NT2/D1 (cell line): Measurements from ENCODE around the gene HNRNPR.
"Not testable (repeated sequence)": the region's sequence is repeated elsewhere in the genome, so short reads cannot be mapped to it uniquely, and the experiment has no call there.

Experiments
- DNase-seq: peaks from one replicate; pipeline ENCODE4 v3.0.0-alpha.2; 2011; ENCODE audit warnings: low read depth, low spot score
- H3K27me3 ChIP-seq: 2 replicates; pipeline ENCODE4 v1.6.0; 2011; ENCODE audit warnings: mild to moderate bottlenecking; ENCODE audit not compliant: insufficient read length, insufficient read depth
- H3K36me3 ChIP-seq: 2 replicates; pipeline ENCODE4 v1.6.1; 2011; ENCODE audit warnings: mild to moderate bottlenecking, low read length, mixed read lengths; ENCODE audit not compliant: insufficient read depth, insufficient read length
- H3K4me1 ChIP-seq: 2 replicates; pipeline ENCODE4 v1.5.1; 2011; ENCODE audit not compliant: insufficient read depth, insufficient read length
- H3K4me3 ChIP-seq: 2 replicates; pipeline ENCODE4 v1.5.1; 2011; ENCODE audit warnings: low read depth; ENCODE audit not compliant: insufficient read length
- H3K9ac ChIP-seq: 2 replicates; pipeline ENCODE4 v1.6.0; 2011; ENCODE audit warnings: low read depth; ENCODE audit not compliant: insufficient read length
- H3K9me3 ChIP-seq: 2 replicates; pipeline ENCODE4 v1.5.1; 2011; ENCODE audit warnings: mild to moderate bottlenecking, low read length; ENCODE audit not compliant: insufficient read depth
- SUZ12 ChIP-seq: IDR thresholded peaks from 2 replicates; pipeline ENCODE4 v1.6.1; 2011; ENCODE audit not compliant: insufficient read length, insufficient read depth; ENCODE audit errors: extremely low read depth
- YY1 ChIP-seq: IDR thresholded peaks from 2 replicates; pipeline ENCODE4 v1.6.1; 2011; ENCODE audit not compliant: insufficient read length, insufficient read depth
- ZNF274 ChIP-seq: IDR thresholded peaks from 2 replicates; pipeline ENCODE4 v1.6.1; 2011; ENCODE audit warnings: mild to moderate bottlenecking, low read depth, low read length

The HNRNPR gene

GRCh38 chr1:23339632-23340031 lies 4.5 kb downstream of the HNRNPR start:
- Histone ChIP-seq H3K4me1 (no peaks in the 10 kb centered on the region), H3K9me3 (no peaks in the 10 kb centered on the region), H3K4me3 (no peak overlapping the region), H3K36me3 (peaks cover 43% of the 10 kb centered on the region), H3K9ac (no peak overlapping the region), H3K27me3 (no peaks in the 10 kb centered on the region)
- no peak for DNase-seq
- no peak for TF ChIP-seq SUZ12
- TF ChIP-seq ZNF274 = no peak
- TF ChIP-seq YY1 = no peak

GRCh38 chr1:23337869-23338268 lies 6.2 kb downstream of the HNRNPR start:
- Histone ChIP-seq H3K9me3 (no peaks in the 10 kb centered on the region), H3K9ac (no peak overlapping the region), H3K4me3 (no peak overlapping the region), H3K4me1 (no peaks in the 10 kb centered on the region), H3K36me3 (peaks cover 58% of the 10 kb centered on the region), H3K27me3 (no peaks in the 10 kb centered on the region)
- no peak for DNase-seq
- no peak for TF ChIP-seq ZNF274
- no peak for TF ChIP-seq SUZ12
- no peak for TF ChIP-seq YY1

- no peaks in the 10 kb centered on the region for H3K27me3 ChIP-seq
- H3K4me1 ChIP-seq = no peaks in the 10 kb centered on the region
- TF ChIP-seq SUZ12 = no peak
- no peak for TF ChIP-seq ZNF274
- no peak for TF ChIP-seq YY1
- DNase-seq = no peak
- no peaks in the 10 kb centered on the region for H3K9me3 ChIP-seq
- H3K36me3 ChIP-seq = peaks cover 78% of the 10 kb centered on the region
- H3K9ac ChIP-seq = no peak overlapping the region
- H3K4me3 ChIP-seq = no peak overlapping the region
Measured at GRCh38 chr1:23331713-23332112, 12.4 kb downstream of the HNRNPR start.

GRCh38 chr1:23330846-23331245 lies 13.2 kb downstream of the HNRNPR start:
- no peak for DNase-seq
- Histone ChIP-seq H3K27me3 (no peaks in the 10 kb centered on the region), H3K9me3 (no peaks in the 10 kb centered on the region), H3K36me3 (peaks cover 85% of the 10 kb centered on the region), H3K9ac (no peak overlapping the region), H3K4me3 (no peak overlapping the region), H3K4me1 (no peaks in the 10 kb centered on the region)
- no peak for TF ChIP-seq ZNF274
- no peak for TF ChIP-seq YY1
- no peak for TF ChIP-seq SUZ12

GRCh38 chr1:23325393-23325792 lies 18.7 kb downstream of the HNRNPR start:
- H3K9ac ChIP-seq = no peak overlapping the region
- no peaks in the 10 kb centered on the region for H3K9me3 ChIP-seq
- no peaks in the 10 kb centered on the region for H3K27me3 ChIP-seq
- DNase-seq = no peak
- peaks cover 74% of the 10 kb centered on the region for H3K36me3 ChIP-seq
- no peak for TF ChIP-seq YY1
- no peak for TF ChIP-seq ZNF274
- no peak for TF ChIP-seq SUZ12
- no peaks in the 10 kb centered on the region for H3K4me1 ChIP-seq
- H3K4me3 ChIP-seq = no peak overlapping the region

- Histone ChIP-seq H3K9me3 (no peaks in the 10 kb centered on the region), H3K36me3 (peaks cover 75% of the 10 kb centered on the region), H3K27me3 (no peaks in the 10 kb centered on the region), H3K4me3 (no peak overlapping the region), H3K9ac (no peak overlapping the region), H3K4me1 (no peaks in the 10 kb centered on the region)
- DNase-seq = no peak
- TF ChIP-seq SUZ12 (no peak), ZNF274 (no peak), YY1 (no peak)
Measured at GRCh38 chr1:23322770-23323169, 21.3 kb downstream of the HNRNPR start.

GRCh38 chr1:23310280-23310679 lies 33.8 kb downstream of the HNRNPR start:
- H3K9me3 ChIP-seq, H3K4me3 ChIP-seq, H3K4me1 ChIP-seq, H3K27me3 ChIP-seq, DNase-seq, H3K9ac ChIP-seq: not testable (repeated sequence)
- peaks cover 67% of the 10 kb centered on the region for H3K36me3 ChIP-seq

- TF ChIP-seq ZNF274 (no peak), YY1 (no peak)
- Histone ChIP-seq H3K9me3 (no peaks in the 10 kb centered on the region), H3K36me3 (peaks cover 51% of the 10 kb centered on the region)
Measured at GRCh38 chr1:23304140-23304620, 39.9 kb downstream of the HNRNPR start.

More at GRCh38 chr1:23304140-23304620, 39.9 kb downstream of the HNRNPR start:
- Histone ChIP-seq H3K27me3 (no peaks in the 10 kb centered on the region), H3K4me1 (no peaks in the 10 kb centered on the region), H3K4me3 (no peak overlapping the region), H3K9ac (no peak overlapping the region)
- DNase-seq = no peak
